HEK293 (cell line): Measurements from ENCODE around the gene MRGPRX4.

Experiments used
- CTCF ChIA-PET: fragments of 350-600 bp; formaldehyde crosslinking; extraction: SDS; loops from one replicate; lab custom pipeline; 2021; ENCODE audit warnings: antibody characterized with exemption; lab: Yijun Ruan, JAX
- POLR2A ChIA-PET: fragments of 300-600 bp; formaldehyde crosslinking; extraction: SDS; loops from one replicate; lab custom pipeline; 2020; ENCODE audit warnings: antibody characterized with exemption, inconsistent platforms; lab: Yijun Ruan, JAX
- H3K27ac ChIP-seq: fragments of 200-500 bp; sonication (Bioruptor generic); 2 replicates; pipeline ENCODE4 v1.5.1; 2014; ENCODE audit warnings: low read depth, low read length, control low read depth, inconsistent platforms; ENCODE audit errors: extremely low read depth
- H3K36me3 ChIP-seq, 2 experiments: fragments of 200-500 bp in 1 of 2; sonication (Bioruptor generic) in 1 of 2; 1 replicate in 1 of 2; 2 replicates in 1 of 2; pipeline ENCODE4 v1.5.1; 2014 to 2017; ENCODE audit warnings: inconsistent platforms in 2 of 2, low read length in 2 of 2; ENCODE audit not compliant: control insufficient read depth in 2 of 2, insufficient read depth in 1 of 2
- H3K4me1 ChIP-seq: fragments of 200-500 bp; sonication (Bioruptor generic); 2 replicates; pipeline ENCODE4 v1.5.1; 2014; ENCODE audit warnings: mild to moderate bottlenecking, low read length, inconsistent platforms; ENCODE audit not compliant: control insufficient read depth, insufficient read depth
- H3K4me3 ChIP-seq: 2 replicates; pipeline ENCODE4 v1.5.1; 2011; ENCODE audit warnings: low read depth, mild to moderate bottlenecking, control low read depth, low read length, moderate library complexity
- H3K9me3 ChIP-seq: fragments of 200-500 bp; sonication (Bioruptor generic); 2 replicates; pipeline ENCODE4 v1.5.1; 2014; ENCODE audit warnings: low read depth, low read length, inconsistent platforms; ENCODE audit not compliant: control insufficient read depth, insufficient read depth
- GFI1B ChIP-seq: fragments of 450-650 bp; formaldehyde crosslinking; IDR thresholded peaks from 2 replicates; pipeline ENCODE4 v1.5.1; 2016; ENCODE audit warnings: missing biosample characterization, missing genetic modification characterization
- KLF8 ChIP-seq: fragments of 450-650 bp; formaldehyde crosslinking; IDR thresholded peaks from 2 replicates; pipeline ENCODE4 v1.5.1; 2016; ENCODE audit warnings: missing biosample characterization, missing genetic modification characterization
- MEIS1 ChIP-seq: sonication (generic); formaldehyde crosslinking; IDR thresholded peaks from 2 replicates; pipeline ENCODE4 v1.8.1; 2022; ENCODE audit warnings: missing genetic modification reagents, mild to moderate bottlenecking, borderline replicate concordance
- OSR2 ChIP-seq: fragments of 450-650 bp; formaldehyde crosslinking; IDR thresholded peaks from 2 replicates; pipeline ENCODE4 v1.5.1; 2016; ENCODE audit warnings: missing biosample characterization, missing genetic modification characterization
- RBAK ChIP-seq: fragments of 450-650 bp; formaldehyde crosslinking; IDR thresholded peaks from 2 replicates; pipeline ENCODE4 v1.5.1; 2016; ENCODE audit warnings: missing biosample characterization, missing genetic modification characterization
- SP3 ChIP-seq: fragments of 450-650 bp; formaldehyde crosslinking; IDR thresholded peaks from 2 replicates; pipeline ENCODE4 v1.5.1; 2016; ENCODE audit warnings: missing biosample characterization, missing genetic modification characterization
- WT1 ChIP-seq: fragments of 450-650 bp; formaldehyde crosslinking; IDR thresholded peaks from 2 replicates; pipeline ENCODE4 v1.5.1; 2016; ENCODE audit warnings: missing biosample characterization, missing genetic modification characterization
- YY1 ChIP-seq: fragments of 450-650 bp; formaldehyde crosslinking; IDR thresholded peaks from 2 replicates; pipeline ENCODE4 v1.5.1; 2018; ENCODE audit warnings: missing biosample characterization, missing genetic modification characterization
- ZFP3 ChIP-seq: fragments of 450-650 bp; formaldehyde crosslinking; IDR thresholded peaks from 2 replicates; pipeline ENCODE4 v1.5.1; 2016; ENCODE audit warnings: low read depth, missing biosample characterization, missing genetic modification characterization
- ZFP37 ChIP-seq: fragments of 450-650 bp; formaldehyde crosslinking; IDR thresholded peaks from 2 replicates; pipeline ENCODE4 v1.5.1; 2016; ENCODE audit warnings: missing biosample characterization, missing genetic modification characterization
- ZNF132 ChIP-seq: fragments of 450-650 bp; formaldehyde crosslinking; IDR thresholded peaks from 2 replicates; pipeline ENCODE4 v1.5.1; 2017; ENCODE audit warnings: missing biosample characterization, missing genetic modification characterization, borderline replicate concordance
- ZNF184 ChIP-seq: fragments of 450-650 bp; IDR thresholded peaks from 2 replicates; pipeline ENCODE4 v1.5.1; 2018; ENCODE audit warnings: missing biosample characterization, mild to moderate bottlenecking, missing genetic modification characterization
- ZNF335 ChIP-seq: fragments of 450-650 bp; formaldehyde crosslinking; conservative IDR thresholded peaks from 2 replicates; pipeline ENCODE4 v1.5.1; 2016; ENCODE audit warnings: missing biosample characterization, missing genetic modification characterization
- ZNF558 ChIP-seq: fragments of 450-650 bp; formaldehyde crosslinking; IDR thresholded peaks from 2 replicates; pipeline ENCODE4 v1.5.1; 2016; ENCODE audit warnings: missing biosample characterization, missing genetic modification characterization
- ZNF843 ChIP-seq: fragments of 450-650 bp; formaldehyde crosslinking; IDR thresholded peaks from 2 replicates; pipeline ENCODE4 v1.5.1; 2016; ENCODE audit warnings: missing biosample characterization, missing genetic modification characterization
- ZSCAN16 ChIP-seq: fragments of 450-650 bp; formaldehyde crosslinking; IDR thresholded peaks from 2 replicates; pipeline ENCODE4 v1.5.1; 2016; ENCODE audit warnings: missing biosample characterization, missing genetic modification characterization
- TF ChIP-seq, protein P1 (sequence below): sonication (generic); formaldehyde crosslinking; IDR thresholded peaks from 2 replicates; pipeline ENCODE4 v1.8.1; 2022; ENCODE audit warnings: mild to moderate bottlenecking, moderate library complexity, missing genetic modification reagents
- TF ChIP-seq, protein P2 (sequence below): fragments of 450-650 bp; formaldehyde crosslinking; IDR thresholded peaks from 2 replicates; pipeline ENCODE4 v1.5.1; 2016; ENCODE audit warnings: missing biosample characterization, missing genetic modification characterization
- TF ChIP-seq, protein P3 (sequence below): fragments of 450-650 bp; formaldehyde crosslinking; IDR thresholded peaks from 2 replicates; pipeline ENCODE4 v1.5.1; 2016; ENCODE audit warnings: missing biosample characterization, missing genetic modification characterization, borderline replicate concordance
- TF ChIP-seq, protein P4 (sequence below): fragments of 450-650 bp; formaldehyde crosslinking; IDR thresholded peaks from 2 replicates; pipeline ENCODE4 v1.5.1; 2017; ENCODE audit warnings: missing biosample characterization, missing genetic modification characterization

The MRGPRX4 gene

DNA sequence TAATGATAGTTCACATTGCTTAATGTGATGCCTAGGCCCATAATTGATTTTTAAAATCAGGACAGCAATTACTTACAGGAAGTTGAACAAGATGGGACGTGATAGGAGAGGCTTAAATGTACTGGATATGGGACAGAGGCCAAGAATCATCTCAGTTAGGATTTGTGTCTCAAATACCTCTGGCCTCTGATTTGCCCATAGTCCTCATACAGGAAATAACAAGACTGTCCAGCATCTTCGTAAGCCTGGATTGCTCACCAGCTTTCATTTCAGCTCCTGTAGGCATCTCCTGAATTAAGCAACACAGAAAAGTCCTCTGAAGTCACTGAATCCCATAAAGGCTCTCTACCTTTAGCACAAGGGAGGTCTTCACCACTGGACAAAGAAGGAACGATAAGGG lies 40.3 kb upstream of the MRGPRX4 start, which contains the start of gene MRGPRX3:
MRGPRX3 (plus strand) TSS at position 231 of the 400 bp plus-strand sequence. CDS start 4,632 bp downstream, outside the sequence.
- no peaks in the 10 kb centered on the region for H3K36me3 ChIP-seq
- CTCF ChIA-PET = no interaction called here
- H3K27ac ChIP-seq = no peak within 1 kb of the TSS
- no peak within 1 kb of the TSS for H3K4me3 ChIP-seq
- H3K4me1 ChIP-seq = no peaks in the 10 kb centered on the region
- POLR2A ChIA-PET = no interaction called here
- TF ChIP-seq ZNF843 (tag by site-specific recombination) = no peak
- no peaks in the 10 kb centered on the region for H3K9me3 ChIP-seq

DNA sequence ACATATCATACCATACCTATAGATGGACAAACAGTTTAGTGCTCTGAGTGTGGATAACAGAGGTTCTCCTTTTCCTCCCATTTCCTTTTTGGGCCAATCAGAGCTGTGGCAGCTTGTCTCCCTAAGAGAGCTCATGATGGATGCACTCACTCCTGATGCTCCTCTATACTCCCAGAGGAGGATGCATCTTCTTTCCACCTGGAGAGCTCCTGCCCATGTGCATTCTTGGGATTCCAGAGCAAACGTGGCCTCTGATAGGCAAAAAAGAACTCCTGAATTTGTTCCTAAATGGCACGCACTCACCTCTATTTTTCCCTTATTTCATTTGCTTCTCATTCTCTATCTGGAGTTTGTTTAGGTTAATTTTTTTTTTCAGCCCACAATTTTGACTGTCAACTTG lies 37.3 kb upstream of the MRGPRX4 start:
- H3K27ac ChIP-seq = no peak overlapping the region
- TF ChIP-seq GFI1B = no peak
- no peak for TF ChIP-seq ZSCAN16 (tag by site-specific recombination)
- no peak for TF ChIP-seq ZNF132 (tag by site-specific recombination)
- TF ChIP-seq MEIS1 (CRISPR knock-in tag) = no peak
- TF ChIP-seq YY1 (tag by site-specific recombination) = no peak
- no peak for TF ChIP-seq OSR2 (tag by site-specific recombination)
- TF ChIP-seq ZNF843 (tag by site-specific recombination) = no peak
- TF ChIP-seq, protein P1, sequence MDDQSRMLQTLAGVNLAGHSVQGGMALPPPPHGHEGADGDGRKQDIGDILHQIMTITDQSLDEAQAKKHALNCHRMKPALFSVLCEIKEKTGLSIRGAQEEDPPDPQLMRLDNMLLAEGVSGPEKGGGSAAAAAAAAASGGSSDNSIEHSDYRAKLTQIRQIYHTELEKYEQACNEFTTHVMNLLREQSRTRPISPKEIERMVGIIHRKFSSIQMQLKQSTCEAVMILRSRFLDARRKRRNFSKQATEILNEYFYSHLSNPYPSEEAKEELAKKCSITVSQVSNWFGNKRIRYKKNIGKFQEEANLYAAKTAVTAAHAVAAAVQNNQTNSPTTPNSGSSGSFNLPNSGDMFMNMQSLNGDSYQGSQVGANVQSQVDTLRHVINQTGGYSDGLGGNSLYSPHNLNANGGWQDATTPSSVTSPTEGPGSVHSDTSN (CRISPR knock-in tag) = no peak
- no peak for TF ChIP-seq ZNF335
- no peak for TF ChIP-seq ZFP37
- no peak for TF ChIP-seq ZNF558 (tag by site-specific recombination)
- TF ChIP-seq, protein P2, sequence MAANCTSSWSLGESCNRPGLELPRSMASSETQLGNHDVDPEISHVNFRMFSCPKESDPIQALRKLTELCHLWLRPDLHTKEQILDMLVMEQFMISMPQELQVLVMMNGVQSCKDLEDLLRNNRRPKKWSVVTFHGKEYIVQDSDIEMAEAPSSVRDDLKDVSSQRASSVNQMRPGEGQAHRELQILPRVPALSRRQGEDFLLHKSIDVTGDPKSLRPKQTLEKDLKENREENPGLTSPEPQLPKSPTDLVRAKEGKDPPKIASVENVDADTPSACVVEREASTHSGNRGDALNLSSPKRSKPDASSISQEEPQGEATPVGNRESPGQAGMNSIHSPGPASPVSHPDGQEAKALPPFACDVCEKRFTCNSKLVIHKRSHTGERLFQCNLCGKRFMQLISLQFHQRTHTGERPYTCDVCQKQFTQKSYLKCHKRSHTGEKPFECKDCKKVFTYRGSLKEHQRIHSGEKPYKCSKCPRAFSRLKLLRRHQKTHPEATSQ (tag by site-specific recombination) = no peak
- POLR2A ChIA-PET = no interaction called here
- H3K36me3 ChIP-seq = no peaks in the 10 kb centered on the region
- no peaks in the 10 kb centered on the region for H3K9me3 ChIP-seq
- no peak overlapping the region for H3K4me3 ChIP-seq
- CTCF ChIA-PET = interaction anchor here (0.9 kb wide), 1 partner anchor 20 kb away, joined by 5 read pairs; no protein-coding TSS in a partner anchor
- H3K4me1 ChIP-seq = no peaks in the 10 kb centered on the region

DNA sequence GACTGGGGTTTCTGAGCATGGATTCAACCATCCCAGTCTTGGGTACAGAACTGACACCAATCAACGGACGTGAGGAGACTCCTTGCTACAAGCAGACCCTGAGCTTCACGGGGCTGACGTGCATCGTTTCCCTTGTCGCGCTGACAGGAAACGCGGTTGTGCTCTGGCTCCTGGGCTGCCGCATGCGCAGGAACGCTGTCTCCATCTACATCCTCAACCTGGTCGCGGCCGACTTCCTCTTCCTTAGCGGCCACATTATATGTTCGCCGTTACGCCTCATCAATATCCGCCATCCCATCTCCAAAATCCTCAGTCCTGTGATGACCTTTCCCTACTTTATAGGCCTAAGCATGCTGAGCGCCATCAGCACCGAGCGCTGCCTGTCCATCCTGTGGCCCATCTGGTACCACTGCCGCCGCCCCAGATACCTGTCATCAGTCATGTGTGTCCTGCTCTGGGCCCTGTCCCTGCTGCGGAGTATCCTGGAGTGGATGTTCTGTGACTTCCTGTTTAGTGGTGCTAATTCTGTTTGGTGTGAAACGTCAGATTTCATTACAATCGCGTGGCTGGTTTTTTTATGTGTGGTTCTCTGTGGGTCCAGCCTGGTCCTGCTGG lies 35.3 kb upstream of the MRGPRX4 start:
- POLR2A ChIA-PET = no interaction called here

More for the DNA sequence above, 35.3 kb upstream of the MRGPRX4 start:
- no peak for TF ChIP-seq RBAK (tag by site-specific recombination)
- no peak for TF ChIP-seq ZNF184 (tag by site-specific recombination)
- TF ChIP-seq ZFP3 = no peak
- TF ChIP-seq, protein P3, sequence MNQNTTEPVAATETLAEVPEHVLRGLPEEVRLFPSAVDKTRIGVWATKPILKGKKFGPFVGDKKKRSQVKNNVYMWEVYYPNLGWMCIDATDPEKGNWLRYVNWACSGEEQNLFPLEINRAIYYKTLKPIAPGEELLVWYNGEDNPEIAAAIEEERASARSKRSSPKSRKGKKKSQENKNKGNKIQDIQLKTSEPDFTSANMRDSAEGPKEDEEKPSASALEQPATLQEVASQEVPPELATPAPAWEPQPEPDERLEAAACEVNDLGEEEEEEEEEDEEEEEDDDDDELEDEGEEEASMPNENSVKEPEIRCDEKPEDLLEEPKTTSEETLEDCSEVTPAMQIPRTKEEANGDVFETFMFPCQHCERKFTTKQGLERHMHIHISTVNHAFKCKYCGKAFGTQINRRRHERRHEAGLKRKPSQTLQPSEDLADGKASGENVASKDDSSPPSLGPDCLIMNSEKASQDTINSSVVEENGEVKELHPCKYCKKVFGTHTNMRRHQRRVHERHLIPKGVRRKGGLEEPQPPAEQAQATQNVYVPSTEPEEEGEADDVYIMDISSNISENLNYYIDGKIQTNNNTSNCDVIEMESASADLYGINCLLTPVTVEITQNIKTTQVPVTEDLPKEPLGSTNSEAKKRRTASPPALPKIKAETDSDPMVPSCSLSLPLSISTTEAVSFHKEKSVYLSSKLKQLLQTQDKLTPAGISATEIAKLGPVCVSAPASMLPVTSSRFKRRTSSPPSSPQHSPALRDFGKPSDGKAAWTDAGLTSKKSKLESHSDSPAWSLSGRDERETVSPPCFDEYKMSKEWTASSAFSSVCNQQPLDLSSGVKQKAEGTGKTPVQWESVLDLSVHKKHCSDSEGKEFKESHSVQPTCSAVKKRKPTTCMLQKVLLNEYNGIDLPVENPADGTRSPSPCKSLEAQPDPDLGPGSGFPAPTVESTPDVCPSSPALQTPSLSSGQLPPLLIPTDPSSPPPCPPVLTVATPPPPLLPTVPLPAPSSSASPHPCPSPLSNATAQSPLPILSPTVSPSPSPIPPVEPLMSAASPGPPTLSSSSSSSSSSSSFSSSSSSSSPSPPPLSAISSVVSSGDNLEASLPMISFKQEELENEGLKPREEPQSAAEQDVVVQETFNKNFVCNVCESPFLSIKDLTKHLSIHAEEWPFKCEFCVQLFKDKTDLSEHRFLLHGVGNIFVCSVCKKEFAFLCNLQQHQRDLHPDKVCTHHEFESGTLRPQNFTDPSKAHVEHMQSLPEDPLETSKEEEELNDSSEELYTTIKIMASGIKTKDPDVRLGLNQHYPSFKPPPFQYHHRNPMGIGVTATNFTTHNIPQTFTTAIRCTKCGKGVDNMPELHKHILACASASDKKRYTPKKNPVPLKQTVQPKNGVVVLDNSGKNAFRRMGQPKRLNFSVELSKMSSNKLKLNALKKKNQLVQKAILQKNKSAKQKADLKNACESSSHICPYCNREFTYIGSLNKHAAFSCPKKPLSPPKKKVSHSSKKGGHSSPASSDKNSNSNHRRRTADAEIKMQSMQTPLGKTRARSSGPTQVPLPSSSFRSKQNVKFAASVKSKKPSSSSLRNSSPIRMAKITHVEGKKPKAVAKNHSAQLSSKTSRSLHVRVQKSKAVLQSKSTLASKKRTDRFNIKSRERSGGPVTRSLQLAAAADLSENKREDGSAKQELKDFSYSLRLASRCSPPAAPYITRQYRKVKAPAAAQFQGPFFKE = no peak
- no peak for TF ChIP-seq SP3 (tag by site-specific recombination)
- TF ChIP-seq WT1 (tag by site-specific recombination) = no peak
- TF ChIP-seq GFI1B = no peak
- TF ChIP-seq, protein P4, sequence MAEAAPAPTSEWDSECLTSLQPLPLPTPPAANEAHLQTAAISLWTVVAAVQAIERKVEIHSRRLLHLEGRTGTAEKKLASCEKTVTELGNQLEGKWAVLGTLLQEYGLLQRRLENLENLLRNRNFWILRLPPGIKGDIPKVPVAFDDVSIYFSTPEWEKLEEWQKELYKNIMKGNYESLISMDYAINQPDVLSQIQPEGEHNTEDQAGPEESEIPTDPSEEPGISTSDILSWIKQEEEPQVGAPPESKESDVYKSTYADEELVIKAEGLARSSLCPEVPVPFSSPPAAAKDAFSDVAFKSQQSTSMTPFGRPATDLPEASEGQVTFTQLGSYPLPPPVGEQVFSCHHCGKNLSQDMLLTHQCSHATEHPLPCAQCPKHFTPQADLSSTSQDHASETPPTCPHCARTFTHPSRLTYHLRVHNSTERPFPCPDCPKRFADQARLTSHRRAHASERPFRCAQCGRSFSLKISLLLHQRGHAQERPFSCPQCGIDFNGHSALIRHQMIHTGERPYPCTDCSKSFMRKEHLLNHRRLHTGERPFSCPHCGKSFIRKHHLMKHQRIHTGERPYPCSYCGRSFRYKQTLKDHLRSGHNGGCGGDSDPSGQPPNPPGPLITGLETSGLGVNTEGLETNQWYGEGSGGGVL (tag by site-specific recombination) = no peak
- TF ChIP-seq KLF8 (tag by site-specific recombination) = no peak
- no peak overlapping the region for H3K27ac ChIP-seq
- H3K9me3 ChIP-seq = no peaks in the 10 kb centered on the region
- H3K36me3 ChIP-seq = no peaks in the 10 kb centered on the region
- CTCF ChIA-PET = no interaction called here
- no peaks in the 10 kb centered on the region for H3K4me1 ChIP-seq
- no peak overlapping the region for H3K4me3 ChIP-seq
